ENCODE measurements around the gene ARHGEF2. TPM values are rescaled to one million over a fixed set of nuclear protein-coding genes. Genes with fewer than 3 reads are reported as not detected.

The ARHGEF2 gene
- total and polyA plus RNA-seq, 2 of the 13 experiments (the other 11 are each of a cell fraction or from before 2014, with no cell fraction given): 16.1 to 32.1 TPM

- TF ChIP-seq BCL3 (CRISPR knock-in tag; IDR thresholded peaks at IDR 0.05): 0 out of 2 replicates have a peak, but pooled peaks have one; percentile 83
- no peak for TF ChIP-seq SRSF1 (optimal IDR thresholded peaks at IDR 0.05; ENCODE audit: low read depth, low read length)
- TF ChIP-seq ARID3A (IDR thresholded peaks at IDR 0.05; ENCODE audit: low read depth, low read length): no peak
- TF ChIP-seq CENPT (CRISPR knock-in tag; IDR thresholded peaks at IDR 0.05; ENCODE audit: low read depth): no peak
- TF ChIP-seq FIP1L1 (IDR thresholded peaks at IDR 0.05; ENCODE audit: borderline replicate concordance, insufficient read depth, low read depth, low read length): no peak
- no peak for TF ChIP-seq NFE2L2 (IDR thresholded peaks at IDR 0.05; ENCODE audit: low read length)
- TF ChIP-seq ZNF496 (CRISPR knock-in tag; IDR thresholded peaks at IDR 0.05; ENCODE audit: insufficient replicate concordance): no peak
- 0 out of 2 replicates have a peak, but pooled peaks have one; percentile 18 for TF ChIP-seq PHF20 (CRISPR knock-in tag; IDR thresholded peaks at IDR 0.05)
- TF ChIP-seq NCOA2 (CRISPR knock-in tag; IDR thresholded peaks at IDR 0.05): peak; percentile 54
- TF ChIP-seq SMAD9 (CRISPR knock-in tag; IDR thresholded peaks at IDR 0.05): no peak
- peak; percentile 87 for TF ChIP-seq FOXO1 (CRISPR knock-in tag; IDR thresholded peaks at IDR 0.05)
- TF ChIP-seq ZNF598 (CRISPR knock-in tag; IDR thresholded peaks at IDR 0.05; ENCODE audit: borderline replicate concordance): peak; percentile 73; the same call in 1 of the 2 replicates
- TF ChIP-seq ARHGAP35 (CRISPR knock-in tag; IDR thresholded peaks at IDR 0.05; ENCODE audit: borderline replicate concordance): no peak
- no peak for TF ChIP-seq NFATC3 (CRISPR knock-in tag; IDR thresholded peaks at IDR 0.05)
- peak; percentile 62; the same call in 1 of the 2 replicates for TF ChIP-seq ZZZ3 (CRISPR knock-in tag; IDR thresholded peaks at IDR 0.05; ENCODE audit: borderline replicate concordance)
- TF ChIP-seq PHF8 (CRISPR knock-in tag; IDR thresholded peaks at IDR 0.05): no peak
- peak; percentile 89 for TF ChIP-seq ZNF747 (CRISPR knock-in tag; IDR thresholded peaks at IDR 0.05; ENCODE audit: borderline replicate concordance)
- TF ChIP-seq HES4 (CRISPR knock-in tag; IDR thresholded peaks at IDR 0.05; ENCODE audit: borderline replicate concordance): no peak
- no peak for TF ChIP-seq ZBTB43 (CRISPR knock-in tag; conservative IDR thresholded peaks at IDR 0.05)
- peak; percentile 88; the same call in 1 of the 2 replicates for TF ChIP-seq ZNF724P (CRISPR knock-in tag; IDR thresholded peaks at IDR 0.05; ENCODE audit: borderline replicate concordance)
- TF ChIP-seq ZBTB8A (CRISPR knock-in tag; IDR thresholded peaks at IDR 0.05; ENCODE audit: borderline replicate concordance, low read depth): no peak
- TF ChIP-seq CEBPG (CRISPR knock-in tag; IDR thresholded peaks at IDR 0.05): no peak; the same call in 1 of the 2 replicates
- peak; percentile 84 for TF ChIP-seq ZNF263 (CRISPR knock-in tag; IDR thresholded peaks at IDR 0.05)
- TF ChIP-seq ZNF878 (CRISPR knock-in tag; IDR thresholded peaks at IDR 0.05): peak; percentile 71; the same call in 1 of the 2 replicates
These were observed 10.9 kb downstream of the ARHGEF2 start (continued) for GRCh38 chr1:155967341-155968050.

Data from HepG2 (cell line).